Measurements from ENCODE around the gene SNX32.

- TF ChIP-seq ZFP36 (IDR thresholded peaks at IDR 0.05; ENCODE audit: borderline replicate concordance, low read depth, low read length, partially characterized antibody) (peak; percentile 20), CTCF (CRISPR knock-in tag; IDR thresholded peaks at IDR 0.05) (peak; percentile 88), PRPF4 (IDR thresholded peaks at IDR 0.05; ENCODE audit: low read depth, low read length, poor library complexity, severe bottlenecking) (no peak), POLR2A (IDR thresholded peaks at IDR 0.05; ENCODE audit: insufficient read depth in 1 of 2, low read depth in 2 of 2, low read length in 2 of 2) (no peak; a peak in 1 of 4 replicates), TAF1 (CRISPR knock-in tag; IDR thresholded peaks at IDR 0.05) (no peak), ZNF24 (IDR thresholded peaks at IDR 0.05) (no peak), EED (CRISPR knock-in tag; IDR thresholded peaks at IDR 0.05) (no peak), HCFC1 (IDR thresholded peaks at IDR 0.05; ENCODE audit: low read depth, low read length) (no peak), ETS1 (CRISPR knock-in tag; IDR thresholded peaks at IDR 0.05) (no peak)
Observed at GRCh38 chr11:65891219-65892136, 57.7 kb downstream of the SNX32 start.
